ENCODE measurements around the gene C3orf38.
A peak's percentile ranks its signal among the peaks of the same experiment; 100 is the strongest.

C3orf38 gene

DNA sequence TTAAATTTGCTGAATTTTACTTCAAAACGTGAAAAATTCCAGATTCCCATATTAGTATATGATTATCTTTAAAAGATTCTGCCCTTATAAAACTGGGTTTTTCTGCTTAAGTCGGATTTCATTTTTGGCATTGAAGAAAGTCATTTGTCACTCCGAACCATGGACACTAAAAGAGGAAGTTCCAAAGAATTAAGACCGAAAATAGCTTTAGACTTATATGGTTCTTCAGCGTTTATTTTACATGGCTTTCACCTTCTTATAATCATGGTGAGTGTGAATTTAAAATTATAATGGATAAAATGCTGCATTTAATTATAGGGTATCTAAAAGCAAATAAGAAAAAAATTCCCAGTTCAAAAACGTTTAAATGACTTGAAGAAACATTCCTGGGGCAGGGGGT, 1.0 kb downstream of the C3orf38 start:
- peak overlapping the region; percentile 96 for H3K4me3 ChIP-seq (ENCODE audit: low read depth, low read length)
- in situ Hi-C loops (cut with HindIII; ENCODE audit: low sequenced_read_pairs): no loop called here
- no peak for TF ChIP-seq CTCF (IDR thresholded peaks at IDR 0.05; ENCODE audit: low read depth, low read length)
- no peak for DNase-seq (ENCODE audit: low read depth, low spot score)

DNA sequence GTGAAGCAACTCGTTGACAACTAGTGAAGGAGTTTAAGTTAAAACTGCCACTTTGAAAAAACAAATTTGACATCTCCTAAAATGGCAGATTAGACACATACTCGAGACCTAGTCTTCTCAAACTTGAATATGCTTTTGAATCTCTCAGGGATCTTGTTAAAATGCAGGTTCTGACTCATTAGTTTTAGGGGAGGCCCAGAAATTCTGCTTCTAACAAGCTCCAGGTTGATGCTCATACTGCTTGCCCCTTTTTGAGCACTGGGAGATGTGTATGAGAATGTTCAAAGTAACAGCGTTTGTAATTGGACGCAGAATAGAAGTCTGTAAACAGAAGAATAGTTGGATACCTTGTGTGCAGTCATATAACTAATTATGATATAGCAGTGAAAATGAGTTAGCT, 1.6 kb downstream of the C3orf38 start:
- peak; percentile 5 for DNase-seq (ENCODE audit: low read depth, low spot score)
- peak overlapping the region; percentile 96 for H3K4me3 ChIP-seq (ENCODE audit: low read depth, low read length)
- in situ Hi-C loops (cut with HindIII; ENCODE audit: low sequenced_read_pairs): no loop called here
- no peak for TF ChIP-seq CTCF (IDR thresholded peaks at IDR 0.05; ENCODE audit: low read depth, low read length)

GRCh38 chr3:88152841-88153240, 3.1 kb downstream of the C3orf38 start:
- in situ Hi-C loops (cut with HindIII; ENCODE audit: low sequenced_read_pairs): no loop called here
- TF ChIP-seq CTCF (IDR thresholded peaks at IDR 0.05; ENCODE audit: low read depth, low read length): no peak
- DNase-seq (ENCODE audit: low read depth, low spot score): no peak
- H3K4me3 ChIP-seq (ENCODE audit: low read depth, low read length): no peak overlapping the region

DNA sequence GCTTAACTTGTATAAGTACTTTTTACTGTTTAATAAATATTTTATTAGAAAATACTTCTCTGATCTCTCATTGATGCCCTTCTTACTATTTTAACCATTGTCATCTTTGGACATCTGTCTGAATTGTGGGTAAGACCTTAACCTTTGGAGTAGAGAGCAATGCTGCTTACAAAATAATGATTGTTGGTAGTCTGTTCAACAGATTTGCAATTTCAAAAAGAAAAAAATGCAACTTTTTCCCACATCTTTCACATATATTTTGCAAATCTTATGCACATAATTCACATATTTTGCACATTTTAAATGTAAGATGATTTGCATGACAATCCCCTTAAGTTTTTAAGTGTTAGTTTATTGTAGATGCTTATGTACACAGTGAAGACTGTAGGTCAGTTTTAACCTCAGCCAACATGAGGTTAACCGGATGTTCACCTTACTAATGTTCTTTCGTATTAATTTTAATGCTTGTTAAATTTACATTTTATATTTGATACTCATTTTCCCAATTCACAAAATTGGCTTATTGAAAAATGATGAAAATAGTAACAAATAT, 16.7 kb downstream of the C3orf38 start:
- in situ Hi-C loops (cut with HindIII; ENCODE audit: low sequenced_read_pairs): no loop called here
- TF ChIP-seq CTCF (IDR thresholded peaks at IDR 0.05; ENCODE audit: low read depth, low read length): no peak
- H3K4me3 ChIP-seq (ENCODE audit: low read depth, low read length): no peak overlapping the region
- DNase-seq (ENCODE audit: low read depth, low spot score): no peak

- no peak overlapping the region for H3K4me3 ChIP-seq (ENCODE audit: low read depth, low read length)
- in situ Hi-C loops (cut with HindIII; ENCODE audit: low sequenced_read_pairs): no loop called here
- no peak for TF ChIP-seq CTCF (IDR thresholded peaks at IDR 0.05; ENCODE audit: low read depth, low read length)
- DNase-seq (ENCODE audit: low read depth, low spot score): no peak
Observed at GRCh38 chr3:88167173-88167572, 17.4 kb downstream of the C3orf38 start.

- DNase-seq (ENCODE audit: low read depth, low spot score): no peak
- TF ChIP-seq CTCF (IDR thresholded peaks at IDR 0.05; ENCODE audit: low read depth, low read length): no peak
Observed at GRCh38 chr3:88167704-88168103, 17.9 kb downstream of the C3orf38 start.

DNA sequence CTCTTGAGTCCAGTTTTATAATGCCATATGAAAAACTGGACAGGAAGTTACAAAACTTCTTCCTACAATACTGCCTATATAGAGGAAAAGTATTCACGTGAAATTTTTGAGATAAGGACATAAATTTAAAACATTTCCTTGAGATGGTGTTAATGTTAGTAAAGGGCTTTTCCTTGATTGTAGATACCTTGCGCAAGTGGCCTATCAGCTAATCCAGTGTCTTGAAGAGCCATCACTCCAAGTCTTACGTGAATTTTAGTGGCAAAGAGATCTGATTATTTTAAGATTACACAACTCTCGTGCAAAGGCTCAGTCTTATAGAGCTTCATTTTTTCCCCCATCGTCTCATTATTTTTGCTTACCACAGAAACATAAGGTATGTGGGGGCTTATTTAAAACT, 18.4 kb downstream of the C3orf38 start:
- DNase-seq (ENCODE audit: low read depth, low spot score): no peak
- in situ Hi-C loops (cut with HindIII; ENCODE audit: low sequenced_read_pairs): no loop called here
- no peak overlapping the region for H3K4me3 ChIP-seq (ENCODE audit: low read depth, low read length)
- no peak for TF ChIP-seq CTCF (IDR thresholded peaks at IDR 0.05; ENCODE audit: low read depth, low read length)

More at GRCh38 chr3:88167704-88168103, 17.9 kb downstream of the C3orf38 start:
- H3K4me3 ChIP-seq (ENCODE audit: low read depth, low read length): no peak overlapping the region
- in situ Hi-C loops (cut with HindIII; ENCODE audit: low sequenced_read_pairs): no loop called here
